GM23338 (cell line): ENCODE data around the gene PARD3. TPM values are rescaled to one million over a fixed set of nuclear protein-coding genes. Genes with fewer than 3 reads are reported as not detected.
A peak's percentile ranks its signal among the peaks of the same experiment; 100 is the strongest.

Experiments
- ATAC-seq: fragments of 200-7000 bp; cut with Tn5 transposase; 3 replicates; pipeline ENCODE4 v1.9.1; 2020
- DNase-seq: peaks from one replicate; pipeline ENCODE4 v3.0.0-alpha.2; 2015; ENCODE audit warnings: low spot score
- H2AFZ ChIP-seq: fragments of 200-600 bp; sonication (generic); 2 replicates; pipeline ENCODE4 v1.8.0; 2016; ENCODE audit warnings: antibody characterized with exemption, mild to moderate bottlenecking, moderate library complexity
- H3F3A ChIP-seq: fragments of 200-600 bp; sonication (generic); replicated peaks from 2 replicates; pipeline ENCODE4 v1.8.0; 2017; ENCODE audit warnings: antibody characterized with exemption, mixed run types, low read depth
- H3K27ac ChIP-seq: fragments of 200-600 bp; sonication (generic); 2 replicates; pipeline ENCODE4 v1.6.1; 2016; ENCODE audit warnings: low read depth
- H3K27me3 ChIP-seq: fragments of 200-600 bp; sonication (generic); 2 replicates; pipeline ENCODE4 v1.8.0; 2016; ENCODE audit warnings: mild to moderate bottlenecking, mixed run types, moderate library complexity; ENCODE audit not compliant: insufficient read depth
- H3K36me3 ChIP-seq: fragments of 200-600 bp; sonication (generic); 2 replicates; pipeline ENCODE4 v1.8.0; 2016; ENCODE audit warnings: mild to moderate bottlenecking; ENCODE audit not compliant: insufficient read depth
- H3K4me1 ChIP-seq: fragments of 200-600 bp; sonication (generic); 2 replicates; pipeline ENCODE4 v1.8.0; 2016; ENCODE audit warnings: mild to moderate bottlenecking, moderate library complexity; ENCODE audit not compliant: insufficient read depth
- H3K4me2 ChIP-seq: fragments of 200-600 bp; sonication (generic); 2 replicates; pipeline ENCODE4 v1.7.1; 2017; ENCODE audit warnings: mixed run types
- H3K4me3 ChIP-seq: fragments of 200-600 bp; sonication (generic); 2 replicates; pipeline ENCODE4 v1.6.1; 2016; ENCODE audit warnings: mixed run types
- H3K79me2 ChIP-seq: fragments of 200-600 bp; sonication (generic); replicated peaks from 2 replicates; pipeline ENCODE4 v1.8.0; 2017; ENCODE audit warnings: mild to moderate bottlenecking; ENCODE audit not compliant: insufficient read depth
- H3K9me2 ChIP-seq: fragments of 200-600 bp; sonication (generic); 2 replicates; pipeline ENCODE4 v1.8.0; 2017; ENCODE audit not compliant: insufficient read depth
- H4K20me1 ChIP-seq: fragments of 200-600 bp; sonication (generic); replicated peaks from 2 replicates; pipeline ENCODE4 v1.8.0; 2017; ENCODE audit warnings: mild to moderate bottlenecking; ENCODE audit not compliant: insufficient read depth
- H3K27ac Mint-ChIP-seq: 2 replicates; pipeline ENCODE4 v1.8.0; 2020; ENCODE audit warnings: inconsistent platforms, mild to moderate bottlenecking, moderate library complexity, mixed read lengths
- H3K27me3 Mint-ChIP-seq: 3 replicates; pipeline ENCODE4 v1.8.0; 2022; ENCODE audit warnings: low read depth, mild to moderate bottlenecking, moderate library complexity, mixed read lengths, inconsistent platforms; ENCODE audit not compliant: insufficient read depth, poor library complexity
- H3K36me3 Mint-ChIP-seq: 3 replicates; pipeline ENCODE4 v1.8.0; 2021; ENCODE audit warnings: low read depth, mild to moderate bottlenecking, inconsistent platforms, moderate library complexity, mixed read lengths
- H3K4me1 Mint-ChIP-seq: 3 replicates; pipeline ENCODE4 v1.8.0; 2020; ENCODE audit warnings: mild to moderate bottlenecking, inconsistent platforms, mixed read lengths
- H3K4me3 Mint-ChIP-seq: 3 replicates; pipeline ENCODE4 v1.8.0; 2021; ENCODE audit warnings: moderate library complexity, mild to moderate bottlenecking, inconsistent platforms, mixed read lengths
- H3K9me3 Mint-ChIP-seq: 3 replicates; pipeline ENCODE4 v1.8.0; 2020; ENCODE audit warnings: moderate library complexity, mild to moderate bottlenecking, inconsistent platforms, mixed read lengths
- CREB1 ChIP-seq: fragments of 250-450 bp; sonication (Bioruptor Pico); IDR thresholded peaks from 2 replicates; pipeline ENCODE4 v1.5.0; 2020; ENCODE audit warnings: low read depth, mild to moderate bottlenecking, moderate library complexity
- CTCF ChIP-seq, 2 experiments: fragments of 200-600 bp in 1 of 2; sonication (generic) in 1 of 2; conservative IDR thresholded peaks; 2 replicates each; pipeline versions ENCODE4 v1.5.1 to v1.6.1; 2016 to 2017; ENCODE audit warnings: antibody characterized with exemption in 2 of 2, low read depth in 2 of 2, mild to moderate bottlenecking in 2 of 2, moderate library complexity in 1 of 2
- ETS1 ChIP-seq: IDR thresholded peaks from 2 replicates; pipeline ENCODE4 v1.6.1; 2016; ENCODE audit warnings: antibody characterized with exemption
- EZH2 ChIP-seq: fragments of 200-600 bp; sonication (generic); IDR thresholded peaks from one replicate; pipeline ENCODE4 v1.8.0; 2017; ENCODE audit warnings: antibody characterized with exemption, mild to moderate bottlenecking, low read depth; ENCODE audit not compliant: unreplicated experiment
- EZH2phosphoT487 ChIP-seq: fragments of 200-600 bp; sonication (generic); IDR thresholded peaks from one replicate; pipeline ENCODE4 v1.8.1; 2018; ENCODE audit warnings: antibody characterized with exemption; ENCODE audit not compliant: unreplicated experiment
- JUNB ChIP-seq: IDR thresholded peaks from one replicate; pipeline ENCODE4 v1.6.1; 2016; ENCODE audit warnings: antibody characterized with exemption; ENCODE audit not compliant: unreplicated experiment
- NANOG ChIP-seq: IDR thresholded peaks from 2 replicates; pipeline ENCODE4 v1.6.1; 2016; ENCODE audit warnings: antibody characterized with exemption, borderline replicate concordance
- POLR2AphosphoS5 ChIP-seq: IDR thresholded peaks from 2 replicates; pipeline ENCODE4 v1.6.1; 2016; ENCODE audit warnings: antibody characterized with exemption, low read depth
- REST ChIP-seq: IDR thresholded peaks from one replicate; pipeline ENCODE4 v1.6.1; 2018; ENCODE audit warnings: antibody characterized with exemption; ENCODE audit not compliant: unreplicated experiment
- STAT1 ChIP-seq: IDR thresholded peaks from one replicate; pipeline ENCODE4 v1.6.1; 2016; ENCODE audit warnings: antibody characterized with exemption; ENCODE audit not compliant: unreplicated experiment
- ZNF114 ChIP-seq: fragments of 250-450 bp; sonication (Bioruptor Pico); IDR thresholded peaks from 2 replicates; pipeline ENCODE4 v1.5.0; 2020; ENCODE audit warnings: mild to moderate bottlenecking, moderate library complexity
- ZNF331 ChIP-seq: fragments of 250-450 bp; sonication (Bioruptor Pico); IDR thresholded peaks from 2 replicates; pipeline ENCODE4 v1.5.0; 2020; ENCODE audit warnings: low read depth, mild to moderate bottlenecking, moderate library complexity
- ZNF462 ChIP-seq: fragments of 250-450 bp; sonication (Bioruptor Pico); IDR thresholded peaks from 2 replicates; pipeline ENCODE4 v1.5.0; 2020; ENCODE audit warnings: mild to moderate bottlenecking, moderate library complexity
- polyA plus RNA-seq: library from polyadenylated mRNA; unstranded; fragments of >200 nt; fragmentation: Nextera tagmentation; extraction: Ambion mirVana; gene quantifications from 2 replicates; pipeline ENCODE4 v1.2.1, GENCODE V29; 2016
- total RNA-seq: library from RNA; depleted of rRNA; stranded (reverse); fragments of >200 nt; shearing (Covaris generic); gene quantifications from 2 replicates; pipeline ENCODE4 v1.2.3, GENCODE V29; 2014

Gene PARD3
- total and polyA plus RNA-seq, 2 experiments from 2014 or later: 30.2 to 51.4 TPM

- peak; percentile 14 for ATAC-seq
Observed at GRCh38 chr10:34791228-34791627, 23.9 kb downstream of the PARD3 start.

More at GRCh38 chr10:34791228-34791627, 23.9 kb downstream of the PARD3 start:
- Mint-ChIP-seq H3K27me3 (peaks cover 2% of the 10 kb centered on the region), H3K36me3 (peaks cover 3% of the 10 kb centered on the region; the same call in 2 of the 3 replicates), H3K4me1 (peaks cover 50% of the 10 kb centered on the region), H3K4me3 (no peak overlapping the region), H3K27ac (no peak overlapping the region), H3K9me3 (no peaks in the 10 kb centered on the region)
- H3K4me3 ChIP-seq: no peak overlapping the region
- no peaks in the 10 kb centered on the region for H3F3A ChIP-seq
- H3K27me3 ChIP-seq: no peaks in the 10 kb centered on the region
- no peak overlapping the region for H2AFZ ChIP-seq
- peaks cover 100% of the 10 kb centered on the region for H3K79me2 ChIP-seq
- H3K9me2 ChIP-seq: no peaks in the 10 kb centered on the region
- no peak for TF ChIP-seq ZNF331 (CRISPR knock-in tag)
- TF ChIP-seq POLR2AphosphoS5: no peak
- TF ChIP-seq CREB1 (CRISPR knock-in tag): no peak
- TF ChIP-seq JUNB: no peak
- TF ChIP-seq ETS1: no peak
- TF ChIP-seq REST: no peak
- TF ChIP-seq ZNF462: no peak
- no peak for TF ChIP-seq NANOG
- TF ChIP-seq CTCF (conservative IDR thresholded peaks at IDR 0.05; ENCODE audit: low read depth in 2 of 2): no peak
- TF ChIP-seq STAT1: no peak
- no peak for TF ChIP-seq EZH2
- TF ChIP-seq EZH2phosphoT487: no peak
- no peak for TF ChIP-seq ZNF114
- peaks cover 46% of the 10 kb centered on the region for H4K20me1 ChIP-seq
- H3K36me3 ChIP-seq: no peaks in the 10 kb centered on the region
- H3K4me1 ChIP-seq: peaks cover 39% of the 10 kb centered on the region
- no peak overlapping the region for H3K4me2 ChIP-seq
- no peak for DNase-seq
- H3K27ac ChIP-seq: peak overlapping the region; percentile 66; the same call in 1 of the 2 replicates
